Activated gamma-delta T cell treated with anti-CD3 and anti-CD28 coated beads, Interleukin-2, amount 50 U/mL, for 16 hours (primary cell): Measurements from ENCODE around the gene ITPKA.

Experiments used
- DNase-seq: peaks from one replicate; pipeline ENCODE4 v3.0.0-alpha.2; 2020; ENCODE audit warnings: low read depth

Gene ITPKA

DNA sequence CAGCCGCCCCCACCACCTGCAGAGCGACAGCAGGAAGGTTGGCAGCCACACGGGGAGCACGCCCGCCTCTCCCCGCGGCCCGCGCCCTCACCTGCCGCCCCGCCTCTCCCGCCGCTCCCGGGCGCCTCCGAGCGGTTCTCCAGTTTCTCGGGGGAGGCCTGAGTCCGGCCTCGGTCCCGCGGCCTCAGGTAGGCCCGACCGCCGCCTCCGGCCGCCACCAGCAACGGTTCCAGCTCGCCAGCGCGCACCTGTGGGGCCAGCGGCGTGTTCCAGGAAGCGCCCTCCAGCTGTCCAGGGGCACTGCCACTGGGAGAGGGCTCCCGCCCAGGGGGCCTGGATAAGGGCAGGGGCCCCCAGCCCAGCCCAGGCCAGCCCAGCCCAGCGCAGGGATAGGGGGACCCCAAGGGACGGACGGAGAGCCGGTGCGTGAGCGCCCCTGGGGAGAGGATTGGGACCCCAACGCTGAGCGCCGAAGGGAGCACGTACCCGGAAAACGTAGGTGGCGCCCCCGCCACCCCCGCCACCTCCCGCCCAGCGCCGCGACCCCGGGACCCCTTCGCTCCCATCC lies 17.7 kb downstream of the ITPKA start:
- no peak for DNase-seq

DNA sequence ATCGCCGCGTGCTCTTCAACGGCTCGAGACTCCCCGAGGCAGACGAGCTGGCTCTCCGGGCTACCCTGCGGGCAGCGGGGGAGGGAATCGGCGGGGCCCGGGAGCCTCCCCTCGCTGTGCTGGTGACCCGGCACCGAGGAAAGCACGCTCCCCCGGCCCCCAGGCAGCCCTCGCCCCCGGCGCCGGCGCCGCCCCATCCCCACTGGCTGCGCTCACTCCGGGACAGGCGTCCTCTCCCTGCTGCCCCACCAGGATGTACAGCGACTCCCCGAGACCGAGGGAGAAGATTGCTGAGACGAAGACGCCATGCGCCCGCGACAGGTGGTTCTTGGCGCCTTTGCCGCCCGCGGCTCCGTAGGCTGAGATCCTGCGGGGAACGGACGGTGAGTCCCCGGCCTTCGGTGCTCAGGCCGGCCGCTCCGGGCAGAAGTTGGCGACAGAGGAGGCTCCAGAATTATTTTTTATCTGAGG lies 18.3 kb downstream of the ITPKA start:
- no peak for DNase-seq

GRCh38 chr15:41512512-41512939 lies 18.9 kb downstream of the ITPKA start:
- no peak for DNase-seq

DNA sequence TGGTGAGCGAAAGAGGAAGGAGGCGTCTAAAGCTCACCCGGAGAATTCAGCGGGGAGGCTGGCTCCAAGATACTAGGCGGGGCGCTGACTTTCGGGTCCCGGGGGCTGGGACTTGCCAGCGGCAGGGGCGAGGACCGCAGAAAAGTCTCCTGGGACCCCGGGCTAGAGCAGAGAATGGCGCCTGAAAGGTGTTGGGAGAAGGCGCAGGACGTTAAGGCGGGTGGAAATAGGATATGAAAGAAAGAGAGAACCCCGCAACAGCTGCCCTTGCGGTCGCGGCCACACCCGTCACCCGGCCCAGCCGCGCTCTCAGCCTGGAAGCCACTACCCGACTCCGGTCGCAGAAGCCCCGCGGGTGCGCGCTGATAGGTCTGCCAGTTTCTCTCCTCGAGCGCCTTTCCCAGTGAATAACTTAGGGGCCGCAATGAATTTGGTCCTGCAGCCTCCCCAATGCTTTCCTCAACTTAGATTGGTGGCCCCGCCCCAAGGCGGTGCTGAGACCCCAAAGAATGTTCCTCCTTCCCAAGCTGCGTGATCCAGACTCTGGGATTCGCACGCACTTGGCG lies 19.3 kb downstream of the ITPKA start:
- no peak for DNase-seq

GRCh38 chr15:41513506-41514227 lies 20.0 kb downstream of the ITPKA start, which contains the start of gene LTK:
Gene LTK, minus strand, starts transcription at chr15:41513827. Its CDS starts 118 bp downstream, at chr15:41513709.
- DNase-seq, result no peak

GRCh38 chr15:41517895-41518449 lies 24.3 kb downstream of the ITPKA start:
- DNase-seq, result no peak

GRCh38 chr15:41520636-41521035 lies 27.0 kb downstream of the ITPKA start:
- no peak for DNase-seq

GRCh38 chr15:41521614-41522013 lies 27.9 kb downstream of the ITPKA start:
- no peak for DNase-seq

DNA sequence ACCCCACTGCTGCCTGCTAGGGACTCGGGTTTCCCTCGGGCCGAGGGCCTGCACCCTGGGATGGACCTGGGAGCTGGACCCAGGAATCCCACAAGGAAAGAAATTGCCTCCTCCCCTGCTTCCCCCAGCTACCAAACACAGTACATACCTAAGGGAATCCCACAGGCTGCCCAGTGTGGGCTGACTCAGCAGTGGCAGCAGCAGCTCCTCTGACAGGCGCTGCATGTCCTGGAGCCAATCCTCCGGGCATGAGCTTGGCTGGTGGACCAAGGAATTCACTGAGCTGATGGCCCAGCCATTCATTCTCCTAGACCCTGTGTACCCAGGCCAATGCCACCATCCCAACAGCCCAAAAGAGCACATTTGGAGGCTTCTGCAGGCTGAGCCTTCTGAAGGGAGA lies 29.4 kb downstream of the ITPKA start:
- no peak for DNase-seq

DNA sequence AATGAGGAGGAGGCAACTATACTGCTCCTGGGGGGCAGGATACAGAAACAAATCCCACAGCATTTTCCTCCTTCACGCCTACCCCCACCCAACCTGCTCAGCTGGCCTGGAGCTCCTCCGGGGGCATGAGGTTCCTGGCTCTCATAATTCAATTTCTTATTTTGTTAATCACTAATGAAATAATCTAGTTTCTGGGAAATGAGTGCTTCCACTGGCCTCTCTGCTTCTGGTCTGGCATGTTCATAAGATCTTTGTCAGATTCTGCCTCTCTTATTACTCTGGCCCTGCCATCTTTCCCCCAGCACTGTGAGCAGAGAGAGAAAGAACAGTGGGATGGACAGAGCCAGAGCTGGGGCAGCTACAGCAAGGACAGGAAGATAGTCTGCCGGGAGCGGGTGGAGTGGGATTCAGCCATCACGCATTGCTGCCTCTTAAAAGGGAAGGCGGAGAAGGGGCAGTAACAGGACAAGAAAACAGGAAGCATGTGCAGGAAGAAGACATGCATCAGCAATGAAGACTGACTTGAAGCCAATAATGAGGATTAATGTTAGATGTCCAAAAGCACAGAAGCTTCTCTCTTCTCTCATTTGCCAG lies 36.8 kb downstream of the ITPKA start:
- no peak for DNase-seq

- no peak for DNase-seq
These were observed 41.9 kb downstream of the ITPKA start for GRCh38 chr15:41535544-41535943.

GRCh38 chr15:41536866-41537265 lies 43.2 kb downstream of the ITPKA start:
- no peak for DNase-seq

DNA sequence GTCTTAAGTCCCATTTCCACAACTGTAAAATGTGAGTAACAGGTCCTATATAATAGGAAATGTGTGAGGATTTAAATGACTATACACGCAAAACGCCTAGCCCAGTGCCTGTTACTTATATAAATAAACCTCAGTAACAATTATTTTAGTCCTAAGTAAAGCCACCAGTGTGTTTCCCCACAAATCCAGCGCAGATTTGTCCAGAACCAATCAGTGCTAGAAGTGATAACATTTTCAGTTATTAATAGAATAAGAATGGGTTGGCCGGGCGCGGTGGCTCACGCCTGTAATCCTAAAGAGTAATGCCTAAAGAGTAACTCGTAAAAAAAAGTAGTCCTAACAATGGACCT lies 49.8 kb downstream of the ITPKA start:
- no peak for DNase-seq

DNA sequence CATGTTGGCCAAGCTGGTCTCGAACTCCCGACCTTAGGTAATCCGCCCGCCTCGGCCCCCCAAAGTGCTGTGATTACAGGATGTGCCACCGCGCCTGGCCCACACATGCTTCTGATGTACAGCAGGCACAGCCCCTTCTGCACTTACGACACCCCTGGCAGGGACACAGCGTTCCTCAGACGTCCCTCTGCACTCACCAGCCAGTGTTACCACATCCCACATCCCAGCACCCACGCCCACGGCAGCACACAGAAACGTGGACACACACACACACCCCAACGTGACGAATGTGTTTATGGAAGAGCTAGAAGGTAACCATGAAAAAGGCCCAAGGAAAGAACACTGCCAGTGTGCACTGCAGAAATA lies 51.0 kb downstream of the ITPKA start:
- DNase-seq, result no peak

DNA sequence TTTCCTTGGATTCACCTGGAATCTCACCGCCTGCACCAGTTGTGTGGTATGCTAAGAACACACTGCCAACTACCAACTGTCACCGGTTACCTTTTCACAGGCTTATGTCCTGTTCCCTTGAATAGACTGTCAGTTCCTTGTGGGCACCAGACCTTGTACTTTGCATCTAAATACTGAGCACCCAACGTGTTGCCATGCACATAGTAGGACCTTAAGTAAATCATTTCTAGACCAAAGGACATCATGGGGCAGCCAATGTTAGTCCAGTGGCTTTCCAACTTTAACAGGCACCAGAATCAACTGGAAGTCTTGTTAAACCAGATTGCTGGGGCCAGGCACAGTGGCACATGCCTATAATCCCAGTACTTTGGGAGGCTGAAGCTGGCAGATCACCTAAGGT lies 51.5 kb downstream of the ITPKA start:
- DNase-seq, result no peak

DNA sequence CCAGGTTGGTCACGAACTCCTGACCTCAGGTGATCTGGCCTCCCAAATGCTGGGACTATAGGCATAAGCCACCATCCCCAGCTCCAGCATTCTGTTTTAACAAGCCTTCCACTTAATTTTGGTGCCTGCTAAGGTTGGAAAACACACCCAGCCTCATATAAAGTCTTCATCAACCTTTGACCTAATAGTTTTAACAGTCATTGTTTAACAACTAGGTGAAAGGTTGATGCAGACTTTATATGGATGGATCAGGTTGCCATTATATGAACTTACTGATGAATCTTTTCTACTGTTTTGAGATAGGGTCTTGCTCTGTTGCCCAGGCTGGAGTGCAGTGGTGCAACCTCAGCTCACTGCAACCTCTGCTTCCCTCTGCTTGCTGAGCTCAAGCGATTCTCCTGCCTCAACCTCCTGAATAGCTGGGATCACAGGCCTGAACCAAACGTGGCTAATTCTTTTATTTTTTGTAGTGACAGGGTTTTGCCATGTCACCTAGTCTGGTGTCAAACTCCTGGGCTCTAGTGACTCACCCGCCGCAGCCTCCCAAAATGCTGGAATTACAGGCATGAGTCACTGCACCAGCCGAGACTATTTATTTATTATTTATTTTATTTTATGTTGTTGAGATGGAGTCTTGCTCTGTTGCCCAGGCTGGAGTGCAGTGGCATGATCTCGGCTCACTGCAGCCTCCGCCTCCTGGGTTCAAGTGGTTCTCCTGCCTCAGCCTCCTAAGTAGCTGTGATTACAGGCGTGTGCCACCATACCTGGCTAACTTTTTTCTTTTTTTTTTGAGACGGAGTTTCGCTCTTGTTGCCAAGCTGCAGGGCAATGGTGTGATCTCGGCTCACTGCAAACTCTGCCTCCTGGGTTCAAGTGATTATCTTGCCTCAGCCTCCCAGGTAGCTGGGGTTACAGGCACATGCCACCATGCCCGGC lies 53.4 kb downstream of the ITPKA start:
- no peak for DNase-seq

- DNase-seq, result no peak
These were observed 56.5 kb downstream of the ITPKA start for GRCh38 chr15:41550066-41550775.
